Stimulated activated CD8-positive, alpha-beta memory T cell treated with anti-CD3 and anti-CD28 coated beads, Interleukin-15, amount 100 ng/mL, for 4 hours (primary cell): ENCODE data around the gene ATP1A1.

ENCODE experiments used
- DNase-seq, 2 donors: peaks; one replicate each; pipeline ENCODE4 v3.0.0-alpha.2; 2020; ENCODE audit warnings: low read depth in 2 of 2

The ATP1A1 gene

DNA sequence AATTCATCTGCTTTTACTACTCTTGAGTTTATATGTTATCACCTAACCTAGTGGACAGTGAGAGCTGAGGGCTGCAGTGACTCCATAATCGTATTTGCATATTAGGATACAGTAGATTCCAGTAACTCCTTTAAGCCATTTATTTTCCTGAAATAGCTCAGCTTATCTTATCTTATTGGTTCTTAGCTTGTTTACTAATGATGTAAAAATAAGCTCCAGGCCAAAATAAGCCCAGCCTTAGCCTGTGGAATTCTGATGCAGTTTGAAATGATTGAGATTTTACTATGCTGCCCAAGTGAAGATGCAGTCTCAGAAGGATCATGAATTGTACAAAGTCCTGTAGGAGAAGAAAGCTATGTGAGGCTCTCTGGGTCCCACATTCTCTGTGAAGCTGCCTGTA, 18.1 kb downstream of the ATP1A1 start:
- no peak for DNase-seq

GRCh38 chr1:116392717-116393404, 19.8 kb downstream of the ATP1A1 start:
- no peak for DNase-seq

GRCh38 chr1:116393792-116394191, 20.7 kb downstream of the ATP1A1 start:
- no peak for DNase-seq

GRCh38 chr1:116394270-116394669, 21.2 kb downstream of the ATP1A1 start:
- DNase-seq: no peak

DNA sequence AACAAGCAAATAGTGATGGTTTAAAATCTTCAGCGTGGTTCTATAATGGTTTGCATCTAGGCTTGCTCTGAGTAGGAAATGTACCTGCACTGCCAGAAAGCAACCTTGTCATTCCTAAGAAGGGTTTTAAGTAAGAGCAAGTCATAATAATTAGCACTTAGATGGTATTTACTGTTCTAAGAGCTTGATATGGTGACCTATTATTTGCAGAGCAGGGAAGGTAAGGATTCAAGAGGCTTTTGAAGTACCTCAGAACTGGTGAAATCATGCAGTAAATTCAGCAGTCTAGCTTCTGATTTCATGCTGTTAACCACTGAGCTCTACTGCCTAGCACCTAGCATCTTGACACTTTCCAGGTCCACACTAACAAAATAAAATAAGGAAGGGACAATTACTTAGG, 23.7 kb downstream of the ATP1A1 start:
- DNase-seq: no peak

- DNase-seq: no peak
Measured at GRCh38 chr1:116397728-116398127, 24.7 kb downstream of the ATP1A1 start.

GRCh38 chr1:116400780-116401179, 27.7 kb downstream of the ATP1A1 start:
- no peak for DNase-seq

DNA sequence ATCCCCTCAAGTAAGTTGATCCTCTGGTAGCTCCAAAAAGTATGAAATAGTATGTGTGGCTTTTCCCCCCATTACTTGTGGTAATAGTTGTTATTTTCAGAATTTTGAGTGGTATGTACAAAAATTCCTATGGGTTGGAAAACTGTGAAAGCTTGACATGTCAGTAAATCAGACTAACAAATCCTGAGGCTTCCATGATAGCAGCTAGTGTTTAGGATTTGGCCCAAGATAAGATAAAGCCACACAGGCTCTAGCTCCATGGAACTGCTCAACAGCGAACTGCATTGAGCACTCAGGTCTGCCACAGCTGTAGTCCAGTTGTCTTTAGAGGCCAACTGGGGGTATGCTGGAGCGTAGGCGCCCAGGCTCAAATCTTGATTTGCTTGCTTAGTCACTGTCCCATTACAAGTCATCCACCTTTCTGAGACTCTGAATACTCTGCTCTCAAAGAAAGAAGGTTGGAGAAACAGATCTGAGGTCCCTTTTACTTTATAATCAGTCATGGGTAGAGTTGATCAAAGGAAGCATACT, 28.7 kb downstream of the ATP1A1 start:
- no peak for DNase-seq

- DNase-seq: no peak
Measured at GRCh38 chr1:116402333-116402732, 29.3 kb downstream of the ATP1A1 start.

DNA sequence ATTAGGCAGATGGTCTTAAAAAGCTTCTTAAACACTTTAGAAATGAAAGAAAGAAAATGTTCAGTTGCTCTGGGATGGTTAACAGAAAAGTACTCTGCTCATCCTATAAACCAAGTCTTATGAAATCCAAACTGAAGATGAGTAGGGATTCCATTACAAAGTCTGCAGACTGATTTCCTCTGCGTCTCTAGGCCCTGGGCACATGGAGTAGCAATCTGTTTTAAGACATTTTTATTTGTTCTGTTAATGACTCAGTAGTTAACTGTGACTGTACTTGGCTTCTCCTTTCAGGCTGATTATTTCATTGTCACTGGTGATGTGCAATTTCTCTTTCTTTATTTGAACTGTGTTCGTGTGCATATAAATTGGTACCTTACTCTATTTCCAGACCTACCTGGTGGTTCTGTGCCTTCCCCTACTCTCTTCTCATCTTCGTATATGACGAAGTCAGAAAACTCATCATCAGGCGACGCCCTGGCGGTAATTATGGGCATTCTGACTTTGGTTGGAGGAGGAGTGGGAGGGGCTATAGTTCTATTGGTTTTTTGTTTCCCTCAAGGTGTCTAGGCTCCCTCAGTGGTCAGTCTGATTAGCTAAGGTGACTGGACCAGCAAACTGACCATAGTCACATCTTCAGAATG, 30.6 kb downstream of the ATP1A1 start:
- DNase-seq: no peak

DNA sequence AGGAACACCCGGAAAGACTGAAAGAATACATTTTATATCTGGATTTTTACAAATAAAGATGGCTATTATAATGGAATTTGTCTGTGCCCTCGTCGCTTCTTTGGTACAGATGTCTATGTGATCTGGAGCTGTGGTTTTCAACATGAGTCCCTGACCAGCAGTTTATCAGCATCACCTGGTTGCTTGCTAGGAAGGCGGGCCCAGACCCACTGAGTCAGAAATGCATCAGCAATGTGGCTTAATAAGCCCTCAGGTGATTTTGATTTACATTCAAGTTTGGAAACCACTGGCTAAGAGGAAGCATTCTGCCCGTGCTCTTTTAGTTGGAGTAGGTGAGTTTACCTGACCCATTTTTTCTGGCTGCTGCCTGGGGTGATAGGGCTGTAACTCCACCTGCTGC, 31.7 kb downstream of the ATP1A1 start:
- DNase-seq: no peak

DNA sequence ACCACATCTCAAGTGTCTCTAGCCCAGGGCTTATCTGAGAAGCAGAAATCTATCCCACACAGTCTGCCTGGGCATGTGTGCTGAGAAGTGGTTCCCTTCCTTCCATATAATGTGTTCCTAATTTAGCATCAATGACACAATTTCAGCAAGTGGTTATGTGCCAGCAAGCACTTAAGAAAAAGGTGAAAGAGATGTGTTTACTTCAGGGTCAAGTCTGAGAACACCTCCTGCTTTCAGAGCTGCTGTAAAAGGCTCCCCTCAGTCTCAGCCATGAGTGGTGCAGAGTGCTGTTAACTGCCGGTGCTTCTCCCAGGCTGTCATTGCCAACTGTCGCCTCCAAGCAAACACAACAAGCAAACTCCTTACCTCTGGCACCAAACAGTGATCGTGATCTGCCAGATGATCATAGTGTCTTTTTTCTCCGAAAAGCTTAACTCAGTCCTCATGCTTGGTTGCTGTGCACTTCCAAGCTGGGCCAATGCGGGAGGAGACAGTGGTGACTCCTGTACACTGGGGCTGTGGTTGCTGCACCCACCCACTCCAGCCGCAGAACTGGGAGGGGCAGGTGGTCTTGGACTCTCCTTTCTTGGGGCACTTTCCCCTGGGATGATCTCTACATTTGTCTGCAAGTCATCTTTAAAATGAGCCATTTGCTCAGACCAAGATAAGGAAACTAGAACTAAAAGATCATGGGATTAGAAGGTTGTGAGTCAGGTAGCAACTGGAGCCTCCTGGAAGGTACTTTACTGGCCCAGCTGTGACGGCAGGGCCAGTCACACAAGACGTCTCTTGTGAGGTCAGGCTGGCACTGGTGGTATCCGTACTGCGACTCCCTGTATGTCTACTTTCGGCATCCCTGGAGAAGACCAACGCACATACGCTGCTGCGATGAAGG, 32.4 kb downstream of the ATP1A1 start:
- DNase-seq: no peak

- DNase-seq: no peak
Measured at GRCh38 chr1:116407033-116407432, 34.0 kb downstream of the ATP1A1 start.

- no peak for DNase-seq
Measured at GRCh38 chr1:116408193-116408592, 35.1 kb downstream of the ATP1A1 start.

DNA sequence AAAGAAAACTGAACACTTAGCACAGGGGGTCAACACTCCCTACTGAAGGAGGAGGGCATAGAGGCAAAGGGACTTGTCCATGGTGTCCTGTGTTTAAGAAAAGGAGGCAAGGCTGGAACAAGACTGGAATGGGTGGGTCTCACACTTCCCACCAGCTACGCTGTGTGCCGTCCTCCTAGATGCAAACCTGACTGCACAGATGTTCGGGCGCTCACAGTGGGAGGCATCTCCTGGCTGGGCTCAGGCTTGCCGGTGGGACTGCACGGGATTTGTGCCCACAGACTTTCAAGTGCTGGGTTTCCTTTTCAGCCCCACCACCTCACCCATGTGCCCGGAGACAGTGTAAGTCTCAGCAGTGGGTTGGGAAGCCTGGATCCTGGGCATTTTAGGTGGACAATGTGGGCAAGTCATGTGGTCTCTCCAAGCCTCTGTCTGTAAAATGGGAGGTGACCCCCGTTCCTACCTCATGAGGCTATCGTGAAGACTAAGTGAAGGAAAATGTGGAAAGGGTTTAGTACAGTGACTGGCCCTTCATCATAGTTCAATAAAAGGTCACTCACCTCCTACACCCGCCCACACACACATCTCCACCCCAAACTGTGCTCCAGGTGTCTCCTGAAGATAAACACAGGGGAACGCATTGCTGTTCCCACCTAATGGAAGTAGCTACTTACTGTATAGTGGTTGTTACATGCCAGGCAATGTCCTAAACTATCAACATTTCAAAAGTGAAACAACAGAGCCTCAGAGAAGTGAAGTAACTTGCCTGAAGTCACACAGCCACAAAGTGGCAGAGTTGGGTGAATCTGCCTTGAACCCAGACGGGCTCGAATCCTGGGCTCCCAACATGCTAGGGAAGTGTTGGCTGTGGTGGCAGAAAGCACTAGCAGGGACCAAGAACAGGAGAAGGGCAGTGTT, 36.0 kb downstream of the ATP1A1 start:
- no peak for DNase-seq

- no peak for DNase-seq
Measured at GRCh38 chr1:116409751-116410191, 36.7 kb downstream of the ATP1A1 start.

GRCh38 chr1:116411784-116412479, 38.9 kb downstream of the ATP1A1 start:
- DNase-seq: no peak

DNA sequence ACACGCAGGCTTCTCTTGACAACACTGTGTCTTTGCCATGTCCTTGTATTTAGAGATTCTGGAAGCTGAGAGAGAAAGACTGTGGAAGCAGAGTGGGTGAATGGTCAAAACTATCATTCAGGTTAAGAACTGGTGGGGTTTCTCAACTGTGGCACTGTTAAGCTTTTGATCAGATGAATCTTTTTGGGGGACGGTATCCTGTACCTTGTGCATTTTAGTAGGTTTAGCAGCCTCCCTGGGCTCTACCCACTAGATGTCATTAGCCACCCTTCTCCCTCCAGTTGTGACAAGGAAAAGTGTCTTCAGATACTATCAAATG, 39.4 kb downstream of the ATP1A1 start:
- no peak for DNase-seq

GRCh38 chr1:116412898-116413297, 39.9 kb downstream of the ATP1A1 start:
- no peak for DNase-seq

GRCh38 chr1:116413414-116413813, 40.4 kb downstream of the ATP1A1 start:
- DNase-seq: no peak

DNA sequence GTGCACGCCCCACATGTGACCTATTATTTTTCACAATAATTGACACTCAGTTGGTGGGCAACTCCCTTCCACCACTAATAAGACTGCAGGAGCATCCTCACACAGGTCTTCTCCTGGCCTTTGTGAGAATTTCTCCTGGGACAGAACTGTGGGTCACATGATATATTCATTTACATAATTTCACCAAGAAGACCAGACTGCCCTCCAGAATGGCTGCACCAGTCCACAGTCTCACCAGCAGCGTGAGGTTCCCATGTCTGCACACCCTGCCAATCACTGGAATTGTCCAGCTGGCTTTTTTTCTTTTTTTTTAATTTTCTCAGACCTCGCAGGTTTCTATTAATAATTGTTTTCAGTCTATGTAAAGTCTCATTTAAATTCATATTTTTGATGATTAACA, 41.3 kb downstream of the ATP1A1 start:
- no peak for DNase-seq
